ENCODE data around the gene DPYSL4.

The DPYSL4 gene

GRCh38 chr10:132245056-132245455 is 58.3 kb downstream of the DPYSL4 start:
- peaks cover 4% of the 10 kb centered on the region for H3K27me3 ChIP-seq (ENCODE audit: control insufficient read depth, insufficient read depth, low read length)
- H3K4me3 ChIP-seq (ENCODE audit: low read length) = no peak overlapping the region
- H3K9me3 ChIP-seq (ENCODE audit: control insufficient read depth, low read length) = no peaks in the 10 kb centered on the region
- H3K4me1 ChIP-seq (ENCODE audit: control insufficient read depth, insufficient read depth, low read length) = peaks cover 8% of the 10 kb centered on the region
- no peak overlapping the region for H3K9ac ChIP-seq (ENCODE audit: low read length)
- H3K36me3 ChIP-seq (ENCODE audit: control insufficient read depth, insufficient read depth, low read length) = no peaks in the 10 kb centered on the region

GRCh38 chr10:132246296-132246695 is 59.5 kb downstream of the DPYSL4 start:
- Histone ChIP-seq H3K4me3 (ENCODE audit: low read length) (no peak overlapping the region), H3K4me1 (ENCODE audit: control insufficient read depth, insufficient read depth, low read length) (peaks cover 8% of the 10 kb centered on the region), H3K36me3 (ENCODE audit: control insufficient read depth, insufficient read depth, low read length) (no peaks in the 10 kb centered on the region), H3K27me3 (ENCODE audit: control insufficient read depth, insufficient read depth, low read length) (peaks cover 4% of the 10 kb centered on the region), H3K9me3 (ENCODE audit: control insufficient read depth, low read length) (no peaks in the 10 kb centered on the region), H3K9ac (ENCODE audit: low read length) (no peak overlapping the region)

GRCh38 chr10:132247943-132248342 is 61.2 kb downstream of the DPYSL4 start:
- Histone ChIP-seq H3K9ac (ENCODE audit: low read length) (no peak overlapping the region), H3K9me3 (ENCODE audit: control insufficient read depth, low read length) (no peaks in the 10 kb centered on the region), H3K27me3 (ENCODE audit: control insufficient read depth, insufficient read depth, low read length) (peaks cover 4% of the 10 kb centered on the region), H3K4me3 (ENCODE audit: low read length) (no peak overlapping the region), H3K4me1 (ENCODE audit: control insufficient read depth, insufficient read depth, low read length) (peaks cover 8% of the 10 kb centered on the region), H3K36me3 (ENCODE audit: control insufficient read depth, insufficient read depth, low read length) (no peaks in the 10 kb centered on the region)

- peaks cover 8% of the 10 kb centered on the region for H3K4me1 ChIP-seq (ENCODE audit: control insufficient read depth, insufficient read depth, low read length)
- peaks cover 4% of the 10 kb centered on the region for H3K27me3 ChIP-seq (ENCODE audit: control insufficient read depth, insufficient read depth, low read length)
- no peak overlapping the region for H3K9ac ChIP-seq (ENCODE audit: low read length)
- no peaks in the 10 kb centered on the region for H3K36me3 ChIP-seq (ENCODE audit: control insufficient read depth, insufficient read depth, low read length)
- no peak overlapping the region for H3K4me3 ChIP-seq (ENCODE audit: low read length)
- H3K9me3 ChIP-seq (ENCODE audit: control insufficient read depth, low read length) = no peaks in the 10 kb centered on the region
Observed at GRCh38 chr10:132248455-132249225, 61.9 kb downstream of the DPYSL4 start.

GRCh38 chr10:132249226-132249724 is 62.5 kb downstream of the DPYSL4 start:
- H3K4me1 ChIP-seq (ENCODE audit: control insufficient read depth, insufficient read depth, low read length) = peaks cover 8% of the 10 kb centered on the region
- H3K27me3 ChIP-seq (ENCODE audit: control insufficient read depth, insufficient read depth, low read length) = peaks cover 4% of the 10 kb centered on the region
- no peak overlapping the region for H3K9ac ChIP-seq (ENCODE audit: low read length)
- no peaks in the 10 kb centered on the region for H3K36me3 ChIP-seq (ENCODE audit: control insufficient read depth, insufficient read depth, low read length)
- no peaks in the 10 kb centered on the region for H3K9me3 ChIP-seq (ENCODE audit: control insufficient read depth, low read length)
- no peak overlapping the region for H3K4me3 ChIP-seq (ENCODE audit: low read length)

- Histone ChIP-seq H3K4me3 (ENCODE audit: low read length) (no peak overlapping the region), H3K36me3 (ENCODE audit: control insufficient read depth, insufficient read depth, low read length) (no peaks in the 10 kb centered on the region), H3K27me3 (ENCODE audit: control insufficient read depth, insufficient read depth, low read length) (peaks cover 4% of the 10 kb centered on the region), H3K4me1 (ENCODE audit: control insufficient read depth, insufficient read depth, low read length) (peaks cover 8% of the 10 kb centered on the region), H3K9ac (ENCODE audit: low read length) (no peak overlapping the region), H3K9me3 (ENCODE audit: control insufficient read depth, low read length) (no peaks in the 10 kb centered on the region)
Observed at GRCh38 chr10:132249824-132250375, 63.2 kb downstream of the DPYSL4 start.

- H3K4me1 ChIP-seq (ENCODE audit: control insufficient read depth, insufficient read depth, low read length) = peaks cover 8% of the 10 kb centered on the region
- H3K4me3 ChIP-seq (ENCODE audit: low read length) = no peak overlapping the region
- H3K9me3 ChIP-seq (ENCODE audit: control insufficient read depth, low read length) = no peaks in the 10 kb centered on the region
- peaks cover 4% of the 10 kb centered on the region for H3K27me3 ChIP-seq (ENCODE audit: control insufficient read depth, insufficient read depth, low read length)
- no peak overlapping the region for H3K9ac ChIP-seq (ENCODE audit: low read length)
- H3K36me3 ChIP-seq (ENCODE audit: control insufficient read depth, insufficient read depth, low read length) = no peaks in the 10 kb centered on the region
Observed at GRCh38 chr10:132250481-132251475, 64.0 kb downstream of the DPYSL4 start.

- H3K4me3 ChIP-seq (ENCODE audit: low read length) = no peak overlapping the region
- H3K27me3 ChIP-seq (ENCODE audit: control insufficient read depth, insufficient read depth, low read length) = peaks cover 4% of the 10 kb centered on the region
- H3K36me3 ChIP-seq (ENCODE audit: control insufficient read depth, insufficient read depth, low read length) = no peaks in the 10 kb centered on the region
- H3K4me1 ChIP-seq (ENCODE audit: control insufficient read depth, insufficient read depth, low read length) = peaks cover 8% of the 10 kb centered on the region
- H3K9me3 ChIP-seq (ENCODE audit: control insufficient read depth, low read length) = no peaks in the 10 kb centered on the region
- H3K9ac ChIP-seq (ENCODE audit: low read length) = no peak overlapping the region
Observed at GRCh38 chr10:132251928-132252327, 65.2 kb downstream of the DPYSL4 start.

GRCh38 chr10:132252412-132252811 is 65.7 kb downstream of the DPYSL4 start:
- Histone ChIP-seq H3K27me3 (ENCODE audit: control insufficient read depth, insufficient read depth, low read length) (peaks cover 2% of the 10 kb centered on the region), H3K9ac (ENCODE audit: low read length) (no peak overlapping the region), H3K36me3 (ENCODE audit: control insufficient read depth, insufficient read depth, low read length) (no peaks in the 10 kb centered on the region), H3K4me3 (ENCODE audit: low read length) (no peak overlapping the region), H3K9me3 (ENCODE audit: control insufficient read depth, low read length) (no peaks in the 10 kb centered on the region), H3K4me1 (ENCODE audit: control insufficient read depth, insufficient read depth, low read length) (peaks cover 8% of the 10 kb centered on the region)

- peaks cover 6% of the 10 kb centered on the region for H3K4me1 ChIP-seq (ENCODE audit: control insufficient read depth, insufficient read depth, low read length)
Observed at GRCh38 chr10:132253092-132253687, 66.4 kb downstream of the DPYSL4 start.

GRCh38 chr10:132254841-132255240 is 68.1 kb downstream of the DPYSL4 start:
- Histone ChIP-seq H3K27me3 (ENCODE audit: control insufficient read depth, insufficient read depth, low read length) (no peaks in the 10 kb centered on the region), H3K9ac (ENCODE audit: low read length) (no peak overlapping the region), H3K4me3 (ENCODE audit: low read length) (no peak overlapping the region), H3K9me3 (ENCODE audit: control insufficient read depth, low read length) (no peaks in the 10 kb centered on the region), H3K36me3 (ENCODE audit: control insufficient read depth, insufficient read depth, low read length) (no peaks in the 10 kb centered on the region), H3K4me1 (ENCODE audit: control insufficient read depth, insufficient read depth, low read length) (no peaks in the 10 kb centered on the region)

More at GRCh38 chr10:132253092-132253687, 66.4 kb downstream of the DPYSL4 start:
- no peaks in the 10 kb centered on the region for H3K36me3 ChIP-seq (ENCODE audit: control insufficient read depth, insufficient read depth, low read length)
- no peaks in the 10 kb centered on the region for H3K27me3 ChIP-seq (ENCODE audit: control insufficient read depth, insufficient read depth, low read length)
- no peaks in the 10 kb centered on the region for H3K9me3 ChIP-seq (ENCODE audit: control insufficient read depth, low read length)
- H3K9ac ChIP-seq (ENCODE audit: low read length) = no peak overlapping the region
- H3K4me3 ChIP-seq (ENCODE audit: low read length) = no peak overlapping the region
